Measurements from ENCODE around the gene SULT2B1. TPM values are rescaled to one million over a fixed set of nuclear protein-coding genes. Genes with fewer than 3 reads are reported as not detected.
"Not testable (repeated sequence)": the region's sequence is repeated elsewhere in the genome, so short reads cannot be mapped to it uniquely, and the experiment has no call there.

The SULT2B1 gene
- total RNA-seq, 2 experiments from 2014 or later = not detected

DNA sequence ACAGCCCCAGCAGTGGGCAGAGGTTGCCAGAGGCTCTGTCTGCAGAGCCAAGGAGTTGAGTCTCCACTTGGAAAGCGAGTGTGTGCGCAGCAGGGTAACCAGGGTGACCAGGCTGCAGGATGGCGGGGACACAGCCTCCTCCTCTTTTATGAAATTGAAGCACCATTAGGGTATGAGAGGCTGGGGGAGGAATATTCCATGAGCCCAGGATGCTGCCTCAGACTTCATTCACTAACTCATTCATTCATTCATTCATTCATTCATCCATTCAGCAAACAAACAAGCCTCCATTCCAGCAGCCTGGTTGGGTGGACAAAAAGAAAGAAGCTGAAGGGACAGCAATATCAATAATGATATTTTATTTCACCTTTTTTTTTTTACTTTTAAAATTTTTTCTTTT, 33.8 kb upstream of the SULT2B1 start:
- no peak overlapping the region for H3K27ac ChIP-seq (ENCODE audit: low read depth, low read length, poor library complexity, severe bottlenecking)
- H3K4me1 ChIP-seq (ENCODE audit: insufficient read depth, low read length, poor library complexity, severe bottlenecking) = peaks cover 8% of the 10 kb centered on the region
- H3K4me3 ChIP-seq (ENCODE audit: low read depth, low read length, poor library complexity, severe bottlenecking) = no peak overlapping the region
- no peak overlapping the region for H2AFZ ChIP-seq (ENCODE audit: low read length)
- ChIA-PET POLR2A (no interaction called here), CTCF (ENCODE audit: unreplicated experiment) (no interaction called here)
- H3K9me3 ChIP-seq (ENCODE audit: low read length) = no peaks in the 10 kb centered on the region
- intact Hi-C loops (cut with micrococcal nuclease; ENCODE audit: unreplicated experiment) = no loop called here
- H3K79me2 ChIP-seq (ENCODE audit: insufficient read depth, low read depth, low read length) = no peaks in the 10 kb centered on the region
- TF ChIP-seq, protein P1, sequence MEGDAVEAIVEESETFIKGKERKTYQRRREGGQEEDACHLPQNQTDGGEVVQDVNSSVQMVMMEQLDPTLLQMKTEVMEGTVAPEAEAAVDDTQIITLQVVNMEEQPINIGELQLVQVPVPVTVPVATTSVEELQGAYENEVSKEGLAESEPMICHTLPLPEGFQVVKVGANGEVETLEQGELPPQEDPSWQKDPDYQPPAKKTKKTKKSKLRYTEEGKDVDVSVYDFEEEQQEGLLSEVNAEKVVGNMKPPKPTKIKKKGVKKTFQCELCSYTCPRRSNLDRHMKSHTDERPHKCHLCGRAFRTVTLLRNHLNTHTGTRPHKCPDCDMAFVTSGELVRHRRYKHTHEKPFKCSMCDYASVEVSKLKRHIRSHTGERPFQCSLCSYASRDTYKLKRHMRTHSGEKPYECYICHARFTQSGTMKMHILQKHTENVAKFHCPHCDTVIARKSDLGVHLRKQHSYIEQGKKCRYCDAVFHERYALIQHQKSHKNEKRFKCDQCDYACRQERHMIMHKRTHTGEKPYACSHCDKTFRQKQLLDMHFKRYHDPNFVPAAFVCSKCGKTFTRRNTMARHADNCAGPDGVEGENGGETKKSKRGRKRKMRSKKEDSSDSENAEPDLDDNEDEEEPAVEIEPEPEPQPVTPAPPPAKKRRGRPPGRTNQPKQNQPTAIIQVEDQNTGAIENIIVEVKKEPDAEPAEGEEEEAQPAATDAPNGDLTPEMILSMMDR (conservative IDR thresholded peaks at IDR 0.05; ENCODE audit: low read length) = no peak
- H4K20me1 ChIP-seq (ENCODE audit: insufficient read depth, low read length) = no peaks in the 10 kb centered on the region
- BruUV-seq (replicated peaks) = no TSS peak
- no peaks in the 10 kb centered on the region for H3K36me3 ChIP-seq (ENCODE audit: insufficient read depth, low read length)
- no peak overlapping the region for H3K4me2 ChIP-seq (ENCODE audit: low read length)
- no peaks in the 10 kb centered on the region for H3K9me2 ChIP-seq (ENCODE audit: insufficient read depth, low read length)
- no peak for DNase-seq (ENCODE audit: low spot score)

DNA sequence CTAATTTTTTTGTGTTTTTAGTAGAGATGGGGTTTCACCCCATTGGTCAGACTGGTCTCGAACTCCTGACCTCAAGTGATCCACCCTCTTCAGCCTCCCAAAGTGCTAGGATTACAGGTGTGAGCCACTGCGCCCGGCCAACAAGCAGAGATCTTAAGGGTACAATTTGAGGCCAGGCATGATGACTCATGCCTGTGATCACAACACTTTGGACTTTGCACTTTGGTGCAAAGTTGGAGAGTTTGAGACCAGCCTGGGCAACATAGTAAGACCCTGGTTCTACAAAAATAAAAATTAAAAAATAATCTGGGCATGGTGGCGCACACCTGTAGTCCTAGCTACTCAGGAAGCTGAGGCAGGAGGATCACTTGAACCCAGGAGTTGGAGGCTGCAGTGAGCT, 32.5 kb upstream of the SULT2B1 start:
- H2AFZ ChIP-seq (ENCODE audit: low read length); H3K79me2 ChIP-seq (ENCODE audit: insufficient read depth, low read depth, low read length); CTCF ChIA-PET (ENCODE audit: unreplicated experiment); H3K36me3 ChIP-seq (ENCODE audit: insufficient read depth, low read length); H3K9me2 ChIP-seq (ENCODE audit: insufficient read depth, low read length); H3K4me3 ChIP-seq (ENCODE audit: low read depth, low read length, poor library complexity, severe bottlenecking); H3K4me2 ChIP-seq (ENCODE audit: low read length); intact Hi-C loops (cut with micrococcal nuclease; ENCODE audit: unreplicated experiment); H3K4me1 ChIP-seq (ENCODE audit: insufficient read depth, low read length, poor library complexity, severe bottlenecking); H4K20me1 ChIP-seq (ENCODE audit: insufficient read depth, low read length); H3K27ac ChIP-seq (ENCODE audit: low read depth, low read length, poor library complexity, severe bottlenecking); BruUV-seq (replicated peaks); H3K9me3 ChIP-seq (ENCODE audit: low read length); DNase-seq (ENCODE audit: low spot score): not testable (repeated sequence)
- POLR2A ChIA-PET = interaction anchor here (0.6 kb wide), 1 partner anchor 54 kb away, joined by 4 read pairs; no protein-coding TSS in a partner anchor

DNA sequence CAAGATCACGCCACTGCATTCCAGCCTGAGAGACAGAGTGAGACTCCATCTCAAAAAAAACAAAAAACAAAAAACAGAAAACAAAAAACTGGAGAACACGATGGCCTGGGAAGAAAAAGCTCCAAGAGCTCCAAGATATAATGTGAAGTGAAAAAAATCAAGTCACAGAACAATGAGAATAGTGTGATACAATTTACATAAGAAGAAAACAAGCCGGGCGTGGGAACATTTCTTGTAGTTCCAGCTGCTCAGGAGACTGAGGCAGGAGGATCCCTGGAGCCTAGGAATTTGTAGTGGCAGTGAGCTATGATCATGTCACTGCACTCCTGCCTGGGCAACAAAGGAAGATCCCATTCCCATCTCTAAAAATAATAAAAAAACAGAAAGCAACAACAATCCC, 31.8 kb upstream of the SULT2B1 start:
- intact Hi-C loops (cut with micrococcal nuclease; ENCODE audit: unreplicated experiment) = no loop called here
- Histone ChIP-seq H3K4me2 (ENCODE audit: low read length) (no peak overlapping the region), H3K9me2 (ENCODE audit: insufficient read depth, low read length) (no peaks in the 10 kb centered on the region), H4K20me1 (ENCODE audit: insufficient read depth, low read length) (no peaks in the 10 kb centered on the region), H3K4me3 (ENCODE audit: low read depth, low read length, poor library complexity, severe bottlenecking) (no peak overlapping the region), H2AFZ (ENCODE audit: low read length) (no peak overlapping the region), H3K79me2 (ENCODE audit: insufficient read depth, low read depth, low read length) (no peaks in the 10 kb centered on the region), H3K27ac (ENCODE audit: low read depth, low read length, poor library complexity, severe bottlenecking) (no peak overlapping the region), H3K36me3 (ENCODE audit: insufficient read depth, low read length) (no peaks in the 10 kb centered on the region), H3K9me3 (ENCODE audit: low read length) (no peaks in the 10 kb centered on the region), H3K4me1 (ENCODE audit: insufficient read depth, low read length, poor library complexity, severe bottlenecking) (no peaks in the 10 kb centered on the region)
- no peak for TF ChIP-seq EZH2phosphoT487 (IDR thresholded peaks at IDR 0.05; ENCODE audit: borderline replicate concordance, low read depth, low read length)
- TF ChIP-seq, protein P1 (conservative IDR thresholded peaks at IDR 0.05; ENCODE audit: low read length) = no peak
- CTCF ChIA-PET (ENCODE audit: unreplicated experiment) = no interaction called here
- POLR2A ChIA-PET = interaction anchor here (0.7 kb wide), 1 partner anchor 61 kb away, joined by 3 read pairs; no protein-coding TSS in a partner anchor
- BruUV-seq (replicated peaks) = no TSS peak
- DNase-seq (ENCODE audit: low spot score) = no peak
